Measurements from ENCODE around the gene CRADD.
"Not testable (repeated sequence)": the region's sequence is repeated elsewhere in the genome, so short reads cannot be mapped to it uniquely, and the experiment has no call there.

Gene CRADD

GRCh38 chr12:93855261-93855660 lies 178.1 kb downstream of the CRADD start:
- Mint-ChIP-seq H3K27me3 (ENCODE audit: low read depth) (no peaks in the 10 kb centered on the region), H3K27ac (no peak overlapping the region), H3K4me3 (no peak overlapping the region), H3K4me1 (ENCODE audit: low read depth) (peaks cover 43% of the 10 kb centered on the region), H3K9me3 (no peaks in the 10 kb centered on the region), H3K36me3 (ENCODE audit: low read depth) (peaks cover 12% of the 10 kb centered on the region)

GRCh38 chr12:93856611-93857010 lies 179.4 kb downstream of the CRADD start:
- Mint-ChIP-seq H3K4me1 (ENCODE audit: low read depth) (peaks cover 35% of the 10 kb centered on the region), H3K9me3 (no peaks in the 10 kb centered on the region), H3K27me3 (ENCODE audit: low read depth) (no peaks in the 10 kb centered on the region), H3K27ac (no peak overlapping the region), H3K36me3 (ENCODE audit: low read depth) (peaks cover 18% of the 10 kb centered on the region), H3K4me3 (no peak overlapping the region)

GRCh38 chr12:93857279-93857938 lies 180.2 kb downstream of the CRADD start:
- Mint-ChIP-seq H3K4me1 (ENCODE audit: low read depth) (peaks cover 32% of the 10 kb centered on the region), H3K27me3 (ENCODE audit: low read depth) (no peaks in the 10 kb centered on the region), H3K9me3 (peaks cover 5% of the 10 kb centered on the region), H3K36me3 (ENCODE audit: low read depth) (peaks cover 22% of the 10 kb centered on the region), H3K4me3 (no peak overlapping the region), H3K27ac (no peak overlapping the region)

GRCh38 chr12:93857991-93858447 lies 180.8 kb downstream of the CRADD start:
- H3K27ac Mint-ChIP-seq, result no peak overlapping the region
- H3K36me3 Mint-ChIP-seq (ENCODE audit: low read depth), result peaks cover 23% of the 10 kb centered on the region
- H3K4me3 Mint-ChIP-seq, result no peak overlapping the region
- no peaks in the 10 kb centered on the region for H3K27me3 Mint-ChIP-seq (ENCODE audit: low read depth)
- H3K9me3 Mint-ChIP-seq, result peaks cover 6% of the 10 kb centered on the region
- peaks cover 31% of the 10 kb centered on the region for H3K4me1 Mint-ChIP-seq (ENCODE audit: low read depth)

- Mint-ChIP-seq H3K4me3 (no peak overlapping the region), H3K4me1 (ENCODE audit: low read depth) (peaks cover 17% of the 10 kb centered on the region), H3K27ac (no peak overlapping the region), H3K9me3 (peaks cover 29% of the 10 kb centered on the region), H3K36me3 (ENCODE audit: low read depth) (peaks cover 20% of the 10 kb centered on the region), H3K27me3 (ENCODE audit: low read depth) (no peaks in the 10 kb centered on the region)
Measured at GRCh38 chr12:93860668-93861373, 183.6 kb downstream of the CRADD start.

- peaks cover 45% of the 10 kb centered on the region for H3K9me3 Mint-ChIP-seq
- H3K27ac Mint-ChIP-seq, result no peak overlapping the region
- H3K4me3 Mint-ChIP-seq, result no peak overlapping the region
- H3K27me3 Mint-ChIP-seq (ENCODE audit: low read depth), result no peaks in the 10 kb centered on the region
- H3K4me1 Mint-ChIP-seq (ENCODE audit: low read depth), result peaks cover 9% of the 10 kb centered on the region
- H3K36me3 Mint-ChIP-seq (ENCODE audit: low read depth), result peaks cover 23% of the 10 kb centered on the region
Measured at GRCh38 chr12:93862424-93862823, 185.2 kb downstream of the CRADD start.

- Mint-ChIP-seq H3K36me3 (ENCODE audit: low read depth) (peaks cover 35% of the 10 kb centered on the region), H3K27ac (no peak overlapping the region), H3K4me1 (ENCODE audit: low read depth) (peaks cover 6% of the 10 kb centered on the region), H3K4me3 (no peak overlapping the region), H3K9me3 (peaks cover 71% of the 10 kb centered on the region), H3K27me3 (ENCODE audit: low read depth) (peaks cover 10% of the 10 kb centered on the region)
Measured at GRCh38 chr12:93865751-93866150, 188.6 kb downstream of the CRADD start.

- H3K27ac Mint-ChIP-seq, result no peak overlapping the region
- peaks cover 10% of the 10 kb centered on the region for H3K27me3 Mint-ChIP-seq (ENCODE audit: low read depth)
- no peaks in the 10 kb centered on the region for H3K4me1 Mint-ChIP-seq (ENCODE audit: low read depth)
- no peak overlapping the region for H3K4me3 Mint-ChIP-seq
- peaks cover 41% of the 10 kb centered on the region for H3K36me3 Mint-ChIP-seq (ENCODE audit: low read depth)
- peaks cover 83% of the 10 kb centered on the region for H3K9me3 Mint-ChIP-seq
Measured at GRCh38 chr12:93868771-93869170, 191.6 kb downstream of the CRADD start.

- Mint-ChIP-seq H3K27ac (no peak overlapping the region), H3K4me1 (ENCODE audit: low read depth) (no peaks in the 10 kb centered on the region), H3K9me3 (peaks cover 85% of the 10 kb centered on the region), H3K36me3 (ENCODE audit: low read depth) (peaks cover 49% of the 10 kb centered on the region), H3K4me3 (no peak overlapping the region), H3K27me3 (ENCODE audit: low read depth) (peaks cover 10% of the 10 kb centered on the region)
Measured at GRCh38 chr12:93870020-93870795, 193.0 kb downstream of the CRADD start.

- Mint-ChIP-seq H3K9me3 (peaks cover 85% of the 10 kb centered on the region), H3K27me3 (ENCODE audit: low read depth) (peaks cover 13% of the 10 kb centered on the region), H3K36me3 (ENCODE audit: low read depth) (peaks cover 56% of the 10 kb centered on the region)
- not testable (repeated sequence) for H3K27ac Mint-ChIP-seq; H3K4me3 Mint-ChIP-seq; H3K4me1 Mint-ChIP-seq (ENCODE audit: low read depth)
Measured at GRCh38 chr12:93871566-93871965, 194.4 kb downstream of the CRADD start.

GRCh38 chr12:93873561-93873960 lies 196.4 kb downstream of the CRADD start:
- Mint-ChIP-seq H3K4me1 (ENCODE audit: low read depth) (peaks cover 1% of the 10 kb centered on the region), H3K9me3 (peaks cover 78% of the 10 kb centered on the region), H3K27me3 (ENCODE audit: low read depth) (peaks cover 11% of the 10 kb centered on the region), H3K4me3 (no peak overlapping the region), H3K27ac (no peak overlapping the region), H3K36me3 (ENCODE audit: low read depth) (peaks cover 57% of the 10 kb centered on the region)

GRCh38 chr12:93875157-93875556 lies 198.0 kb downstream of the CRADD start:
- Mint-ChIP-seq H3K4me1 (ENCODE audit: low read depth) (peaks cover 13% of the 10 kb centered on the region), H3K27me3 (ENCODE audit: low read depth) (peaks cover 3% of the 10 kb centered on the region), H3K4me3 (no peak overlapping the region), H3K9me3 (peaks cover 73% of the 10 kb centered on the region), H3K36me3 (ENCODE audit: low read depth) (peaks cover 59% of the 10 kb centered on the region), H3K27ac (no peak overlapping the region)

- Mint-ChIP-seq H3K9me3 (peaks cover 72% of the 10 kb centered on the region), H3K27me3 (ENCODE audit: low read depth) (peaks cover 3% of the 10 kb centered on the region), H3K4me3 (no peak overlapping the region), H3K27ac (no peak overlapping the region), H3K36me3 (ENCODE audit: low read depth) (peaks cover 60% of the 10 kb centered on the region), H3K4me1 (ENCODE audit: low read depth) (peaks cover 24% of the 10 kb centered on the region)
Measured at GRCh38 chr12:93876360-93876759, 199.2 kb downstream of the CRADD start.

- H3K27ac Mint-ChIP-seq, result no peak overlapping the region
- H3K27me3 Mint-ChIP-seq (ENCODE audit: low read depth), result peaks cover 3% of the 10 kb centered on the region
- H3K36me3 Mint-ChIP-seq (ENCODE audit: low read depth), result peaks cover 52% of the 10 kb centered on the region
- no peak overlapping the region for H3K4me3 Mint-ChIP-seq
- peaks cover 63% of the 10 kb centered on the region for H3K9me3 Mint-ChIP-seq
- H3K4me1 Mint-ChIP-seq (ENCODE audit: low read depth), result peaks cover 30% of the 10 kb centered on the region
Measured at GRCh38 chr12:93877446-93877845, 200.3 kb downstream of the CRADD start.
